IPS DF 19.7 (cell line): Measurements from ENCODE around the gene TFB1M.
"Not testable (repeated sequence)": the region's sequence is repeated elsewhere in the genome, so short reads cannot be mapped to it uniquely, and the experiment has no call there.

Experiments used
- DNase-seq: peaks from one replicate; pipeline ENCODE4 v3.0.0-alpha.2; 2013; ENCODE audit warnings: low read depth, low spot score

Gene TFB1M

DNA sequence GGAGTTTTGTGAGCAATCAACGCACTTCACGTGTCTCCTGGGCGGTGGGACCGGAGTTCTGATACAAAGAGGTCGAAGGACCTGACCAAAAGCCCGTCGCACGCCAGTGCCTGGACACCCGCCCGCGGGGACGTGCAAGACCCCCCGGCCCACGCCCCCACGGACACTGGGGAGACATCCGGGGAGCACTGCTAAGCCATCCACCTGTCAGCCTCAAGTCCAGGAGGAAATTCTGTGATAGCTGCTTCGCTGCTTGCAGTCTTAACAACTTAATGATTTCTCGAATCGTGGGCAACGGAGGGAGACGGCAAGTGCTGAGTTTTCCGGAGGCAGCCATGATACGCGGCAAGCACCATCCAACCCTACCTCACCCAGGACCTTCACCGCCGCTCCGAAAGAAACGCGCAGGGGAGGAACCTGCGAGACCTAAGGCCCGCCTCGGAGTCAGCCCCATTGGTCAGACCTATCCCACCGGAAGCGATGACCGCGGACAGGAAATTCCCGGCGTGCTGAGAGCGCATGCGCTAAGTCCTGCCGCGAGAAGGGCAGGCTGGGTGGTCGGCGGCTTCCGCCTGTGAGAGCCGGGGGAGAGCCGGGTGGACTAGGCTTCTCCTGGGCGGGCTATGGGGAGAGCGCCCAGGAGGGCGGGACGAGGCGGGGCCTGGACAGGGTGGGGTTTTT, at the start of gene TFB1M:
TFB1M (minus strand) TSS at position 393 of the 681 bp plus-strand sequence; CDS start at position 337, 56 bp downstream.
- peak; percentile 94 for DNase-seq

DNA sequence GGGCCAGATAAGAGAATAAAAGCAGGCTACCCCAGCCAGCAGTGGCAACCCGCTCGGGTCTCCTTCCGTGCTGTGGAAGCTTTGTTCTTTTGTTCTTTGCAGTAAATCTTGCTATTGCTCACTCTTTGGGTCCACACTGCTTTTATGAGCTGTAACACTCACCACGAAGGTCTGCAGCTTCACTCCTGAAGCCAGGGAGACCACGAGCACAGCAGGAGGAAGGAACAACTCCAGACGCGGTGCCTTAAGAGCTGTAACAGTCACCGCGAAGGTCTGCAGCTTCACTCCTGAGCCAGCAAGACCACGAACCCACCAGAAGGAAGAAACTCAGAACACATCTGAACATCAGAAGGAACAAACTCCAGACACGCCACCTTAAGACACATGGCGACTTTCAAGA, 49.7 kb upstream of the TFB1M start:
- not testable (repeated sequence) for DNase-seq

DNA sequence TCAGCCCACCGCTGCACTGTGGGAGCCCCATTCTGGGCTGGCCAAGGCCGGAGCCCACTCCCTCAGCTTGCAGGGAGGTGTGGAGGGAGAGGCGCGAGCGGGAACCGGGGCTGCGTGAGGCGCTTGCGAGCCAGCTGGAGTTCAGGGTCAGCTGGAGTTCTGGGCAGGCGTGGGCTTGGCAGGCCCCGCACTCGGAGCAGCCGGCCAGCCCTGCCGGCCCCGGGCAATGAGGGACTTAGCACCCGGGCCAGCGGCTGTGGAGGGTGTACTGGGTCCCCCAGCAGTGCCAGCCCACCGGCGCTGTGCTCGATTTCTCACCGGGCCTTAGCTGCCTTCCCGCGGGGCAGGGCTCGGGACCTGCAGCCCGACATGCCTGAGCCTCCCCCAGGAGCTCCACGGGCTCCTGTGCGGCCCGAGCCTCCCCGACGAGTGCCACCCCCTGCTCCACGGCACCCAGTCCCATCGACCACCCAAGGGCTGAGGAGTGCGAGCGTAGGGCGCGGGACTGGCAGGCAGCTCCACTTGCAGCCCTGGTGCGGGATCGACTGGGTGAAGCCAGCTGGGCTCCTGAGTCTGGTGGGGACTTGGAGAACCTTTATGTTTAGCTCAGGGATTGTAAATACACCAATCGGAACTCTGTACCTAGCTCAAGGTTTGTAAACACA, 48.8 kb upstream of the TFB1M start:
- not testable (repeated sequence) for DNase-seq

DNA sequence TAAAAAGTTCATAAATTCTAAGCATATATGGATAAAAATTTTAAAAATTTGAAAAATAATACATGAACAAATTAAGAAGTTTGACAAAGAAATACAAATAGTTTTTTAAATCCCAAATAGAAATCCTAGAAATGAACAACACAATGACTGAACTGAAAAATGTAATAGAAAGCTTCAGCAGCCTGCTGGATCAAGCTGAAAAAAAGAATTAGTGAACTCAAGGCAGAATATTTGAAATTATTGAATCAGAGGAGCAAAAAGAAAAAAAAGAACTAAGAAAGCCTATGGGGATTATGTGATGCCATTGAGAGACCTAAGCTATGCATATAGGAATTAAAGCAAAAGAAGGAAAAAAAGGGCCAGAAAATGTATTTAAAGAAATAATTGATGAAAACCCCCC, 39.9 kb upstream of the TFB1M start:
- no peak for DNase-seq

DNA sequence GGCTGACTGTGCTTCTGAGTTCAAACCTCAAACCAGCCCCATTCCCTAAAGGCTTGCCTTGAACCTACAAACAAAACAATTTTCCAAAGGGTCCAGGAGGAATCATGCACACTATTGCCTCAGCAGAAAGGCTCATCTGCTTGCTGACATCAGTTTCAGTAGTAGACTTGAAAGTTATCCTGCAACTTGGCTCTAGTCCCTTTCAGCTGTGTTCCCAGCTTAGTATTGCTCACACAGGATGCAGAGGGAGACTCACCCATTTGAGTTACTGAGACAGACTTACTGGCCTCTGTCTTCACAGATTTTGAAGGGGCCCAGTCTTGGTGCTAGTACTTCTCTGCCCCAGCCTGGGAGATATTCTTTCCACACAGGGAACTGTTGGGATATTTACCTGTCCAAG, 38.5 kb upstream of the TFB1M start:
- no peak for DNase-seq

DNA sequence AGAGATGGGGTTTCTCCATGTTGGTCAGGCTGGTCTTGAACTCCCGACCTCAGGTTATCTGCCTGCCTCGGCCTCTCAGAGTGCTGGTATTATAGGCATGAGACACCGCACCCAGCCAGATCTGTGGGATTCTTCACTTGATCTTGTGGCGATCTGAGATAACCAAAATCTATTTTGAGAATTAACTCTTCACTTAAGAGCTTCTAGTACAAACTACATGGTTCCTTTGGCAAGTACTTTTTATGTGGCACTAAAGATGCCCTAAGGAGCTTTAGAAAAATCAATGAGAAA, 37.8 kb upstream of the TFB1M start:
- DNase-seq: no peak

DNA sequence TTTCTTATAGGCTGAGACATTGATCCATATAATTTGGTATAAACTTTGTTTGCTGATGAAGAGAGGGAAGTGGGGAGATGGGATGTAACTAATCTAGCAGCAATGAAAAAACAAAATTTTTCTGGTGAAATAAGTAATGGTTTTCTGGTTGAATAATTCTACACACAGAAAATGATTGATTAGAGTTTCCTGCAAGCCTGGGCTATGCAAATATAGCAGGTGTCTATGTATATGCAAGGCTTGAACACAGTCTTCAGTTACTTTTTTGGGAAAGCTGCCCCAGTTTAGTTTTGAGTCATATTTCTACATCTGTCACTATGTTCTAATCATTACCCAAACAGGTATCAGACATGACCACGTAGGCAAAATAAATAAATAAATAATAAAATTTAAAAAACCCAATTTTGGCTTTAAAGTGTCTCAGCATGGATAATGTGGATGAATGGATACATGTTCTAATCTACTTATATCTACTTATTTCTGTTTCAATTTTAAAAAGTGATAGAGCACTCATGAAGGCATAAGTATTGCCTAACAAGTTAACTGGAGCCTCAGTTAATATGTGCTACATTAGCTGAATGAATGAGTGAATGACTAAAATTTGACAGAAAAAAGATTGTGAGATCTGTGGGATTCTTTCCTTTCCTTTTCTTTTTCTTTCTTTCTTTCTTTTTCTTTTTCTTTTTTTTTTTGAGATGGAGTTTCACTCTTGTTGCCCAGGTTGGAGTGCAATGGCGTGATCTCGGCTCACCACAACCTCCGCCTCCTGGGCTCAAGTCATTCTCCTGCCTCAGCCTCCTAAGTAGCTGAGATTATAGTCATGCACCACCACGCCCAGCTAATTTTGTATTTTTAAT, 37.2 kb upstream of the TFB1M start:
- no peak for DNase-seq

DNA sequence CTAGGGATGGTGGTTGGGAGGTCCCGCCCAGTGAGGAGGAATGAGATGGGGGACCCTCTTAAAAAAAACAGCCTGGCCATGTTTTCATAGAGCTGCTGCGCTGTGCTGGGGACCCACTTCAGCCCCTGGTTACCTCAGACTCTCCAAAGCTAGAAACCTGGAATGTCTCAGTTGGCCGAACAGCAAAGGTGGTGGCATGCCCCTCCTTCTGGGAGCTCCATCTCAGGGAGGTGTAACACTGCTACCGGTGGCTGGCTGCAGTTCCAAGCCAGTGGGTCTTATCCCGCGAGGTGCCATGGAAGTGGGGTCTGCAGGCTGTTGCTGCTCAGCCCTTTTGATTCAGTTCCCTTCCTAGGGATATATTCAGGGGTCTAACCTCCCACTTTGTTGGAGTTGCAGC, 35.7 kb upstream of the TFB1M start:
- no peak for DNase-seq

DNA sequence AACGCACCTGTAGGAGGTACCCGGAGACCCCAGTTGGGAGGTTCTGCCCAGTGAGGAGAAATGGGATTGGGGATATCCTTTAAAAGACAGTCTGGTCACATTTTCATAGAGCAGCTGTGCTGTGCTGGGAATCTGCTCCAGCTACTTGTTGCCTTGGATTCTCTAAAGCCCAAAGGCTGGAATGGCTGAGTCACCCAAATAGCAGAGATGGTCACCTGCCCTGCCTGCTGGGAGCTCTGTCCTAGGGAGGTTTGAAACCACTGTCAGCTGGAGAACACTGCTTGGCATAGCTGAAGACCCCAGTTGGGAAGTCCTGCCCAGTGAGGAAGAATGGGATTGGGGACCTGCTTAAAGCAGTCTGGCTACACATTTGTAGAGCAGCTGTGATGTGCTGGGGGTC, 34.8 kb upstream of the TFB1M start:
- no peak for DNase-seq

DNA sequence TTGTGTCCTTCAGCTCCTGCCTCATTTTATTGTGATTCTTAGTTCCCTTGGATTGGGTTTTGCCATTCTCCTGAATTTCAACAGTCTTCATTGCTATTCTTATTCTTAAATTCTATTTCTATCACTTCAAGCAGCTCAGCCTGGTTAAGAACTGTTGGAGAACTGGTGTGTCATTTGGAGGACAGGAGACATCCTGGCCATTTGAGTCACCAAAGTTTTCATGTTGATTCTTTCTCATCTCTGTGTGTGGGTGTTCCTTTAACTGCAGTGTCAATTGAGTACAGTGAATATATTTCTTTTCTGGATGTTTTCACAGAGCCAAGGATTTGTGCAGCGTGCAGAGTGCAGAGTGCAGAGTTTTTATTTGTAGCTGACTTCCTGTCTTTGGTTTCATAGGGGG, 33.5 kb upstream of the TFB1M start:
- DNase-seq: no peak

DNA sequence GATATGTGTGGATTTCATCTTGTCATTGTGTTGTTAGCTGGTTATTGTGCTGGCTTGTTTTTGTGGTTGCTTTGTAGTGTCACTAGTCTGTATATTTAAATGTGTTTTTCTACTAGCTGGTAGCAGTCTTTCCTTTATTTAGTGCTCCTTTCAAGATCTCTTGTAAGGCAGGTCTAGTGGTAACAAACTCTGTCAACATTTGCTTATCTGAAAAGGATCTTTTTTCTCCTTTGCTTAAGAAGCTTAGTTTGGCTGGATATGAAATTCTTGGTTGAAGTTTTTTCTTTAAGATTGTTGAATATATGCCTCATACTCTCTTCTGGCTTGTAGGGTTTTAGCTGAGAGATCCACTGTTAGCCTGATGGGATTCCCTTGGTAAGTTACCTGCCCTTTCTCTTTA, 32.7 kb upstream of the TFB1M start:
- DNase-seq: no peak

DNA sequence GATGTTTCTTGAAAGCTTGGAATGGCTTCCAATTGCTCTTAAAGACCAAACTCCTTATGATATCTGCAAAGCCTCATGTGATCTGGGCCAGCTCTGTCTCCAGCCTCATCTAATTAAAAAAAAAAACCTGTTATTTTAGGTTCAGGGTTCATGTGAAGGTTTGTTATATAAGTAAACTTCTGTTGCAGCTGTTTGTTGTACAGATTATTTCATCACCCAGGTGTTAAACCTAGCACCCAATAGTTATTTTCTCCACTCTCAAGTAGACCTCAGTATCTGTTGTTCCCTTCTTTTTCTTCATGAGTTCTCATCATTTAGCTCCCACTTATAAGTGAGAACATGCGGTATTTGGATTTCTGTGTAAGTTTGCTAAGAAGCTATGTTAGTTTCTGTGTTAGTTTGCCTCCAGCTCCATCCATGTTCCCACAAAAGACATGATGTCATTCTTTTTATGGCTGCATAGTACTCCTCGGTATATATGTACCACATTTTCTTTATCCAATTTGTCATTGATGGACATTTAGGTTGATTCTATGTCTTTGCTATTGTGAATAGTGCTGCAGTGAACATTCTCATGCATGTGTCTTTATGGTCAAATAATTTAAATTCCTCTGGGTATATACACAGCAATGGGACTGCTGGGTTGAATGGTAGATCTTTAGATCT, 30.2 kb upstream of the TFB1M start:
- no peak for DNase-seq

DNA sequence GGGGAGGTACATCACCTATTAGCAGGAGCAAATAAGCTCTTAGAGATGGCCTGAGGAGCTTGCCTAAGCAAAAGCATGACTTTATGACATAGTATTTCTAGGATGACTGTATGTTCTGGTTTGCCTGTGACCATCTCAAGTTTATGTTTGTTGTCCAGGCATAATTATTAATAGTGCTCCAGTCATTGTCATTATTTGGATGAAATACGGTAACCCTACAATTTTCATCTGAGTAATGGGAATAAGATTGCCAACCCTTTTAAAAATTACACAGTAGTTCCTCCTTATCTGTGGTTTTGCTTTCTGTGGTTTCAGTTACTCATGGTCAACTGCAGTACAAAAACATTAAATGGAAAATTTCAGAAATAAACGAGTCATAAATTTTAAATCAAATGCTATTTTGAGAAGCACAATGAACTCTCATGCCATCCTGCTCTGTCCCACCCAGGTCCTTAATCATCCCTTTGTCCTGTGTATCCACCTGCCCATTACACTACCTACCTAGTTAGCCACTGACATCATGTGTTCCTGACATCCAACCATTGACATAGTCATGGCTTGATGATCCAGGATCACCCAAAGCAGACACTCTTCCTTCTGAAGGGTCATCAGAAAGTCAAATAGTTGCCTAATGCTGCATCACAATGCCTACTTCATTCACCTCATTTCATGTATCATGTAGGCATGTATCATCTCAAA, 27.0 kb upstream of the TFB1M start:
- no peak for DNase-seq

DNA sequence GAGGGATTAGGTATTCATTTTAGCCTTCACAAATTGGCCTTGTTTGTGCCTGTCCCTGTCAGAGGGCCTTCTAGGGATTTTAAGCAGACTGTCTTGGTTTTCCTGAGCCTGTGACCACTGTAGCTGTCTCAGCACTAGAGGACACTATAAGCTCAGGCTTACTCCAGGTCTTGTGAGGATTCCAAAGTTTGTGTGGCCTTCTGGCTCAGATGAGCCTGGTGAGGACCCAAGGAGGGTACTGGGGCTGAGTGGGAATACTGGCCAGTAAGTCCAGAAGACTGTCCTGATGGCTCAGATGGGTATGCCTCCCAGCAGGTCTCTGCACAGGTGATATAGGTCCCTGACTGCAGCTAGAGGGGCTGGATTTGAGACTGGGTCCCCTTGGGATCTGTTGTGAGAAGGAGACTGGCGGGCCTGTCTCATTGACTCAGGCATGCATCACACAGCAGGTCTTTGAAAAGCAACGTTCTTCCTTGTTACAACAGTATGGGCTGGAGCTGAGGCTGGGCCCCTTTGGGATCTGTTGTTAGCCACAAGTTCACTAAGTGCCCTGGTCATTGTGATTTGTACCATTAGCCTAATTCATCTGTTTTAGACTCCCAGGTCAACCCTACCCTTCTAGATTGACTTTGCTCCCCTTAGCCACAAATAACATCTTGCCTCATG, 26.3 kb upstream of the TFB1M start:
- no peak for DNase-seq

DNA sequence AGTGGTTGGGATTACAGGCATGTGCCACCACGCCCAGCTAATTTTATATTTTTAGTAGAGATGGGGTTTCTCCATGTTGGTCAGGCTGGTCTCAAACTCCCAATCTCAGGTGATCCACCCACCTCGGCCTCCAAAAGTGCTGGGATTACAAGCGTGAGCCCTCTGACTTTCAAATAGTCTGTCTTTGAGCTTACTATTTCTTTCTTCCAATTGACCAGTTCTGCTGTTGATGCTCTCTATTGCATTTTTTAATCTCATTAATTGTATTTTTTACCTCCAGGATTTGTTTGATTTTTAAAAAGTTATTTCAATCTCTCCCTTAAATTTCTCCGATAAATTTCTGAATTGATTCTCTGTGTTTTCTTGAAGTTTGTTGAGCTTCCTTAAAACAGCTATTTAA, 25.6 kb upstream of the TFB1M start:
- not testable (repeated sequence) for DNase-seq

DNA sequence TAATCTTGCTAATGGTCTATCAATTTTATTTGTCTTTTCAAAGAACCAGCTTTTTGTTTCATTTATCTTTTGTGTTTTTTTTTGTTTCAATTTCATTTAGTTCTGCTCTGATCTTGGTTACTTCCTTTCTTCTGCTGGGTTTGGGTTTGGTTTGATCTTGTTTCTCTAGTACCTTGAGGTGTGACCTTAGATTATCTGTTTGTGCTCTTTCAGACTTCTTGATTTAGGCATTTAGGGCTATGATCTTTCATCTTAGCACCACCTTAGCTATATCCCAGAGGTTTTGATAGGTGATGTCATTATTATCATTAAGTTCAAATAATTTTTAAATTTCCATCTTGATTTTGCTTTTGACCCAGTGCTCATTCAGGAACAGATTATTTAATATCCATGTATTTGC, 24.0 kb upstream of the TFB1M start:
- not testable (repeated sequence) for DNase-seq

DNA sequence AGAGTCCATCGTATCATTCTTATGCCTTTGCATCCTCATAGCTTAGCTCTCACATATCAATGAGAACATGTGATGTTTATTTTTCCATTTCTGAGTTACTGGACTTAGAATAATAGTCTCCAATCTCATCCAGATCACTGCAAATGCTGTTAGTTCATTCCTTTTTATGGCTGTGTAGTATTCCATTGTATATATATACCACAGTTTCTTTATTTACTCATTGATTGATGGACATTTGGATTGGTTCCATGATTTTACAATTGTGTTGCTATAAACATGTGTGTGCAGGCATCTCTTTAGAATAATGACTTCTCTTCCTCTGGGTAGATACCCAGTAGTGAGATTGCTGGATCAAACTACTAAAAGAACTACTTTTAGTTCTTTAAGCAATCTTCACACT, 21.0 kb upstream of the TFB1M start:
- no peak for DNase-seq

DNA sequence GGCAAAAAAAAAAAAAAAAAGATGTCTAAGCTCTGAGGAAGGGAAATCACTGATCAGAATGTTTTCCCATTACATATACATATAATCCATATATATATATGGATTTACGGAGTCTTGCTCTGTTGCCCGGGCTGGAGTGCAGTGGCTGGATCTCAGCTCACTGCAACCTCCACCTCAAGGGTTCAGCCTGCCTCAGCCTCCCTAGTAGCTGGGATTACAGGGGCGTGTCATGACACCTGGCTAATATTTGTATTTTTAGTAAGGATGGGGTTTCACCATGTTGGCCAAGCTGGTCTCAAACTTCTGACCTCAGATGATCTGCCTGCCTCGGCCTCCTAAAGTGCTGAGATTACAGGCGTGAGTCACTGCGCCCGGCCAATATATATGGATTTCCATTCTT, 19.8 kb upstream of the TFB1M start:
- not testable (repeated sequence) for DNase-seq

DNA sequence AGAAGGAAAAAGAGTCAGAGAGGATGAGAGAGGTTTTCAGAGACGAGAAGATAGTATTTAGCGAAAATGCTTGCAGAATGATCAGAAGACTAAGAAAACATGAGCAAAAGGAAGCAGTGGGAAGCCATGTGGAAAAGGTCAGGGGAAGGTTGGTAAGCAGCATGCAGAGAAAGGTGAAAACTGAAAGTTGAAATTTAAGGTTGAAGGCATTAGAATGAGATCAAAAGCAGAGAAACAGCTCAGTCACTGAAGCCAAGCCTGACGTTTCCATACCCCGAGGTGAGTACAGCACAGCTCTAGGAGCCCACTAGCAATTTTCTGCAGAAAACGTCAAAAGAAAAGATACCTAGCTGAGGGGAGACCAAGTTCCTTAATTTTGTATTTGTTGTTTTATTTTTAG, 19.1 kb upstream of the TFB1M start:
- no peak for DNase-seq

DNA sequence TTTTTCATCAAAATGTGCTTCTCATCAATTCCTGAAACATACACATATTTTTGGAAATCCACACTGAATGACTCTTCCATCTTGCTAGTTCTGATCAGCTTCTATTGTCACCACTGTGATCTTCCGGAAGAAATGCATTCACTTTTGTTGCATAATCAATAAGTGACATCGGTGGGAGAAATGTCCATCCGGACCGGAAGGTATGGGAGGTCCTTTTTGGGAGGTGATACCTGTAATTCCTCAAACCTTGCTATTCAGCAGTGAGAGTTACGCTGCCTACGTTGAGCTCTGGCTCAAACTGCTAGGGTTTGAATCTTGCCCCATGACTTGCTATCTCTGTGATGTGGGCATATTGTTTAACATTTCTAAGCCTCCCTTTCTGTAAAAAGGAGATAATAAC, 16.6 kb upstream of the TFB1M start:
- no peak for DNase-seq

DNA sequence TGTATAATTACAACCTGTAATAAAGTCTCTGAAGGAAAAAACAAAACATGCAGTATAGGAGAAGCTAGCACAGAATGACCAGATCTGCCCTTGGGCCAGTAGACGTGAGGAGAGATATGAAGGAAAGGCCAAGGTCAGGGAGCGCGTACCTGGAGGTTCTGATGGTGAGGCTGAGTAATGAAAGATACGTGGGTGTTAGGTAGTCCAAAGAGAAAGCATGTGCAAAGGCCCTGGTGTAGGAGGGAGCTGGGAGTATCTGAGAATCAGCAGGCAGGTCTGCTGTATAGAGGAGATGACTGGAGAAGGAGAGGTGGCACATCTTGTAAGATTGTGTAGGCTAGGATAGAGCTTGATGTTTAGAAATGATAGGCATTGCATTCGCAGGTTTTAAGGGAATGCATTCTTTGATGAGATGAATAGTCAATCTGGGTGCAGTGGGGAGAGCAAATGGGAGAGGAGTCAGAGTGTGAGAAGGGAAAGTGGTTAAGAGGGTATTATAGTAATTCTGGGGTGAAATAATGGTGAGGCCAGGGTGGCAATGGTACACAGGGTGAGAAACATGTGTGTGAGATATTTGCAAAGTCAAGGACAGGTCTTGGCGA, 15.9 kb upstream of the TFB1M start:
- no peak for DNase-seq
